HepG2 (cell line): ENCODE measurements around the gene TMCC1.

Experiments
- ATF1 ChIP-seq: IDR thresholded peaks from 2 replicates; pipeline ENCODE4 v1.6.1; 2016; ENCODE audit warnings: mild to moderate bottlenecking, control low read depth
- CTCF ChIP-seq: sonication (generic); formaldehyde crosslinking; IDR thresholded peaks from 2 replicates; pipeline ENCODE4 v1.5.0; 2020; ENCODE audit warnings: mild to moderate bottlenecking, missing genetic modification reagents, moderate library complexity
- IRF1 ChIP-seq: sonication (generic); formaldehyde crosslinking; IDR thresholded peaks from 2 replicates; pipeline ENCODE4 v1.4.0; 2020; ENCODE audit warnings: low read depth, mild to moderate bottlenecking, missing genetic modification reagents
- JUN ChIP-seq: sonication (generic); formaldehyde crosslinking; IDR thresholded peaks from 2 replicates; pipeline ENCODE4 v1.4.0; 2020; ENCODE audit warnings: mild to moderate bottlenecking, missing genetic modification reagents
- MYNN ChIP-seq: sonication (generic); formaldehyde crosslinking; IDR thresholded peaks from 2 replicates; pipeline ENCODE4 v1.4.0; 2020; ENCODE audit warnings: mild to moderate bottlenecking, low read depth, missing genetic modification reagents
- POLR2A ChIP-seq, 2 experiments: IDR thresholded peaks; 2 replicates each; pipeline ENCODE4 v1.6.1; 2011; ENCODE audit warnings: low read depth in 2 of 2, low read length in 2 of 2, mild to moderate bottlenecking in 1 of 2, moderate library complexity in 1 of 2; ENCODE audit not compliant: insufficient read depth in 1 of 2
- RAD21 ChIP-seq: fragments of 450-650 bp; formaldehyde crosslinking; IDR thresholded peaks from 2 replicates; pipeline ENCODE4 v1.5.0; 2020; ENCODE audit warnings: mild to moderate bottlenecking
- SMARCC2 ChIP-seq: fragments of 450-650 bp; IDR thresholded peaks from 2 replicates; pipeline ENCODE4 v1.6.1; 2017; ENCODE audit warnings: antibody characterized with exemption, mild to moderate bottlenecking
- SP2 ChIP-seq: sonication (generic); formaldehyde crosslinking; IDR thresholded peaks from 2 replicates; pipeline ENCODE4 v1.5.1; 2020; ENCODE audit warnings: mild to moderate bottlenecking, missing genetic modification reagents
- ZBTB26 ChIP-seq: IDR thresholded peaks from 2 replicates; pipeline ENCODE4 v1.6.1; 2016; ENCODE audit warnings: missing compliant biosample characterization, missing genetic modification reagents, borderline replicate concordance

GRCh38 chr3:129857899-129858298 lies 35.6 kb downstream of the TMCC1 start:
- no peak for TF ChIP-seq POLR2A (IDR thresholded peaks at IDR 0.05; ENCODE audit: insufficient read depth in 1 of 2, low read depth in 2 of 2, low read length in 2 of 2)
- no peak for TF ChIP-seq MYNN (CRISPR knock-in tag)
- no peak for TF ChIP-seq CTCF (CRISPR knock-in tag)
- TF ChIP-seq ZBTB26 (CRISPR knock-in tag): no peak
- no peak for TF ChIP-seq ATF1
- TF ChIP-seq IRF1 (CRISPR knock-in tag): no peak
- TF ChIP-seq SMARCC2: no peak
- no peak for TF ChIP-seq JUN (CRISPR knock-in tag)
- no peak for TF ChIP-seq RAD21
- no peak for TF ChIP-seq SP2
